ENCODE data around the gene LOC101059915.
"Not testable (repeated sequence)": the region's sequence is repeated elsewhere in the genome, so short reads cannot be mapped to it uniquely, and the experiment has no call there.

The LOC101059915 gene

DNA sequence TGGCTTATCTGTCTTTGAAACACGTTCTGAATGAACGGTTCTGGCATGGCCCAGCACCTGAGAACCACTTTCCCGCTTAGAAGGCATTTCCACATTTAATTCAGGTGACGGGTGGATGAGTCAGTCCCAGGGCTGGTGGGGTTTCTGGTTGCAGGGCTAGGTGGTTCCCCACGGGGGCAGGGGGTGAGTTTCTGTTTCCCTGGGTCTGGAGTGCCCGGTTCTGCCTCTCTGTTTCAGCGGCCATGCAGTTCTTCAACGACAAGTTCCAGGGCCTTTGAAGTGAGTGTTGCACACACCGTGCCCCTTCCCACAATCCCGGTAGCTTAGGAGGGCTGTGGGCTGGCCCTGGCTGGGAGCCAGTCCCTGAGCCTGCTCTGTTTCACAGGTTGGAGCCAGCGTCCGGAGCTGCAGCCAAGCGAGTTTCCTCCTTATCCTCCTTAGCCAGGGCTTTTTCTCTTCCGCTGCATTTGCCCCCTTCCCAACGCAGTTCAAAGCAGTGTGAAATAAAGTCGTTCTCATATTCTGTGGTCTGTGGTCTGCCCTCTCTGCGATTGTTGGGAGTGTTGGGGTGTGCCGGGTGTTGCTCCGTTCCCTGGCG, 53.0 kb downstream of the LOC101059915 start:
- not testable (repeated sequence) for H3K9me3 ChIP-seq (ENCODE audit: control insufficient read depth in 1 of 2, low read length in 2 of 2)

More for the DNA sequence above, 53.0 kb downstream of the LOC101059915 start:
- not testable (repeated sequence) for H3K36me3 ChIP-seq (ENCODE audit: control insufficient read depth in 1 of 2, insufficient read depth in 2 of 2, low read length in 2 of 2); H3K4me1 ChIP-seq (ENCODE audit: control insufficient read depth in 1 of 2, insufficient read depth in 2 of 2, low read length in 2 of 2); H3K27me3 ChIP-seq (ENCODE audit: low read depth, low read length); H3K27ac ChIP-seq (ENCODE audit: low read length); H3K4me3 ChIP-seq (ENCODE audit: low read depth in 1 of 2, low read length in 2 of 2)
